ENCODE measurements around the gene ERBB3. TPM values are rescaled to one million over a fixed set of nuclear protein-coding genes. Genes with fewer than 3 reads are reported as not detected.
"Not testable (repeated sequence)": the region's sequence is repeated elsewhere in the genome, so short reads cannot be mapped to it uniquely, and the experiment has no call there.

ERBB3 gene
- polyA plus RNA-seq (ENCODE audit: insufficient read length) = 212 TPM

- DNase-seq = peak; percentile 66
Measured at GRCh38 chr12:56079723-56080555, at the start of gene ERBB3. ERBB3 (plus strand) TSS chr12:56080165; CDS start chr12:56080301, 136 bp downstream.

GRCh38 chr12:56031987-56032386, 48.0 kb upstream of the ERBB3 start:
- DNase-seq = no peak

- DNase-seq = no peak
Measured at GRCh38 chr12:56034586-56035332, 45.2 kb upstream of the ERBB3 start.

GRCh38 chr12:56037161-56037560, 42.8 kb upstream of the ERBB3 start:
- DNase-seq = no peak

GRCh38 chr12:56038022-56038655, 41.8 kb upstream of the ERBB3 start:
- no peak for DNase-seq

GRCh38 chr12:56040151-56040550, 39.8 kb upstream of the ERBB3 start:
- DNase-seq = no peak

- no peak for DNase-seq
Measured at GRCh38 chr12:56040963-56041551, 38.9 kb upstream of the ERBB3 start.

- peak; percentile 98 for DNase-seq
Measured at GRCh38 chr12:56041552-56042429, 38.2 kb upstream of the ERBB3 start, which contains the start of gene RPS26. RPS26 (plus strand) TSS chr12:56041918; CDS start chr12:56042167, 249 bp downstream.

- not testable (repeated sequence) for DNase-seq
Measured at GRCh38 chr12:56042430-56042813, 37.5 kb upstream of the ERBB3 start.

GRCh38 chr12:56042843-56043242, 37.1 kb upstream of the ERBB3 start:
- no peak for DNase-seq

- no peak for DNase-seq
Measured at GRCh38 chr12:56046027-56046780, 33.8 kb upstream of the ERBB3 start.

- no peak for DNase-seq
Measured at GRCh38 chr12:56053407-56053893, 26.5 kb upstream of the ERBB3 start.

- DNase-seq = not testable (repeated sequence)
Measured at GRCh38 chr12:56059964-56060363, 20.0 kb upstream of the ERBB3 start.

GRCh38 chr12:56061982-56062381, 18.0 kb upstream of the ERBB3 start:
- DNase-seq = no peak

- DNase-seq = no peak
Measured at GRCh38 chr12:56062996-56063395, 17.0 kb upstream of the ERBB3 start.

GRCh38 chr12:56071648-56072047, 8.3 kb upstream of the ERBB3 start:
- DNase-seq = no peak

GRCh38 chr12:56074396-56074795, 5.6 kb upstream of the ERBB3 start:
- no peak for DNase-seq

GRCh38 chr12:56077966-56078365, 2.0 kb upstream of the ERBB3 start:
- not testable (repeated sequence) for DNase-seq

GRCh38 chr12:56078427-56078826, 1.5 kb upstream of the ERBB3 start:
- DNase-seq = no peak

GRCh38 chr12:56078931-56079722, 838 bp upstream of the ERBB3 start:
- peak; percentile 58 for DNase-seq

Data from hindlimb muscle (tissue), 1 donor.